ENCODE measurements around the gene TSC1. TPM values are rescaled to one million over a fixed set of nuclear protein-coding genes. Genes with fewer than 3 reads are reported as not detected.

TSC1 gene
- total and polyA plus RNA-seq, 2 experiments from 2014 or later = 23.7 to 48.0 TPM

DNA sequence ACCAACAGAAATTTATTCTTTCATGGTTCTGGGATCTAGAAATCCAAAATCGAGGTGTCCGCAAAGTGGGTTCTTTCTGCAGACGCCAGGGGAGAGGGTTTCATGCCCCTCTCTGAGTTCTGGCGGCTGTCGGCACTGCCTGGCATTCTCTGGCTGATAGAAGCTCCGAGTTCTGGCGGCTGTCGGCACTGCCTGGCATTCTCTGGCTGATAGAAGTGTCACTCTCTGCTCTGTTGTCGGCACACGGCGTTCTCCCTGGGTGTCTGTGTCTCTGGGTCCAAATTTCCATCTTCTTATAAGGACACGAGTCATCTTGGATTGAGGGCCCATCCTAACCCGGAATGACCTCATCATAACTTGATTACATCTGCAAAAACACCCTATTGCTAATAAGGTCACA, 41.7 kb upstream of the TSC1 start:
- Histone ChIP-seq H3K4me1 (ENCODE audit: insufficient read depth) (no peaks in the 10 kb centered on the region), H3K79me2 (replicated peaks; ENCODE audit: insufficient read depth) (no peaks in the 10 kb centered on the region), H3K36me3 (ENCODE audit: insufficient read depth) (no peaks in the 10 kb centered on the region), H3K4me3 (no peak overlapping the region), H3F3A (replicated peaks; ENCODE audit: low read depth) (no peaks in the 10 kb centered on the region), H3K9me2 (ENCODE audit: insufficient read depth) (no peaks in the 10 kb centered on the region), H4K20me1 (replicated peaks; ENCODE audit: insufficient read depth) (no peaks in the 10 kb centered on the region), H3K27ac (ENCODE audit: low read depth) (no peak overlapping the region), H2AFZ (no peak overlapping the region), H3K27me3 (ENCODE audit: insufficient read depth) (no peaks in the 10 kb centered on the region), H3K4me2 (no peak overlapping the region)
- ATAC-seq (no peak), DNase-seq (ENCODE audit: low spot score) (no peak)
- no peaks in the 10 kb centered on the region for H3K9me3 Mint-ChIP-seq
- peaks cover 19% of the 10 kb centered on the region for H3K27me3 Mint-ChIP-seq (ENCODE audit: insufficient read depth, low read depth, poor library complexity)
- peaks cover 5% of the 10 kb centered on the region; the same call in 1 of the 3 replicates for H3K4me1 Mint-ChIP-seq
- H3K36me3 Mint-ChIP-seq (ENCODE audit: low read depth) = no peaks in the 10 kb centered on the region; the same call in 2 of the 3 replicates
- H3K27ac Mint-ChIP-seq = no peak overlapping the region
- H3K4me3 Mint-ChIP-seq = no peak overlapping the region
- TF ChIP-seq CREB1 (CRISPR knock-in tag; IDR thresholded peaks at IDR 0.05; ENCODE audit: low read depth) (no peak), ZNF114 (CRISPR knock-in tag; IDR thresholded peaks at IDR 0.05) (no peak), EZH2 (IDR thresholded peaks at IDR 0.05; ENCODE audit: low read depth, unreplicated experiment) (no peak), NANOG (IDR thresholded peaks at IDR 0.05; ENCODE audit: borderline replicate concordance) (no peak), EZH2phosphoT487 (IDR thresholded peaks at IDR 0.05; ENCODE audit: unreplicated experiment) (no peak), POLR2AphosphoS5 (IDR thresholded peaks at IDR 0.05; ENCODE audit: low read depth) (no peak), JUNB (IDR thresholded peaks at IDR 0.05; ENCODE audit: unreplicated experiment) (no peak), ZNF331 (CRISPR knock-in tag; IDR thresholded peaks at IDR 0.05; ENCODE audit: low read depth) (no peak), REST (IDR thresholded peaks at IDR 0.05; ENCODE audit: unreplicated experiment) (no peak), ZNF462 (CRISPR knock-in tag; IDR thresholded peaks at IDR 0.05) (no peak), STAT1 (IDR thresholded peaks at IDR 0.05; ENCODE audit: unreplicated experiment) (no peak)
- TF ChIP-seq, protein P1, sequence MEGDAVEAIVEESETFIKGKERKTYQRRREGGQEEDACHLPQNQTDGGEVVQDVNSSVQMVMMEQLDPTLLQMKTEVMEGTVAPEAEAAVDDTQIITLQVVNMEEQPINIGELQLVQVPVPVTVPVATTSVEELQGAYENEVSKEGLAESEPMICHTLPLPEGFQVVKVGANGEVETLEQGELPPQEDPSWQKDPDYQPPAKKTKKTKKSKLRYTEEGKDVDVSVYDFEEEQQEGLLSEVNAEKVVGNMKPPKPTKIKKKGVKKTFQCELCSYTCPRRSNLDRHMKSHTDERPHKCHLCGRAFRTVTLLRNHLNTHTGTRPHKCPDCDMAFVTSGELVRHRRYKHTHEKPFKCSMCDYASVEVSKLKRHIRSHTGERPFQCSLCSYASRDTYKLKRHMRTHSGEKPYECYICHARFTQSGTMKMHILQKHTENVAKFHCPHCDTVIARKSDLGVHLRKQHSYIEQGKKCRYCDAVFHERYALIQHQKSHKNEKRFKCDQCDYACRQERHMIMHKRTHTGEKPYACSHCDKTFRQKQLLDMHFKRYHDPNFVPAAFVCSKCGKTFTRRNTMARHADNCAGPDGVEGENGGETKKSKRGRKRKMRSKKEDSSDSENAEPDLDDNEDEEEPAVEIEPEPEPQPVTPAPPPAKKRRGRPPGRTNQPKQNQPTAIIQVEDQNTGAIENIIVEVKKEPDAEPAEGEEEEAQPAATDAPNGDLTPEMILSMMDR (conservative IDR thresholded peaks at IDR 0.05; ENCODE audit: low read depth in 2 of 2) = no peak
- TF ChIP-seq, protein P2, sequence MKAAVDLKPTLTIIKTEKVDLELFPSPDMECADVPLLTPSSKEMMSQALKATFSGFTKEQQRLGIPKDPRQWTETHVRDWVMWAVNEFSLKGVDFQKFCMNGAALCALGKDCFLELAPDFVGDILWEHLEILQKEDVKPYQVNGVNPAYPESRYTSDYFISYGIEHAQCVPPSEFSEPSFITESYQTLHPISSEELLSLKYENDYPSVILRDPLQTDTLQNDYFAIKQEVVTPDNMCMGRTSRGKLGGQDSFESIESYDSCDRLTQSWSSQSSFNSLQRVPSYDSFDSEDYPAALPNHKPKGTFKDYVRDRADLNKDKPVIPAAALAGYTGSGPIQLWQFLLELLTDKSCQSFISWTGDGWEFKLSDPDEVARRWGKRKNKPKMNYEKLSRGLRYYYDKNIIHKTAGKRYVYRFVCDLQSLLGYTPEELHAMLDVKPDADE (IDR thresholded peaks at IDR 0.05) = no peak

Measured in GM23338 (cell line).